Measurements from ENCODE around the gene SLC37A2. TPM values are rescaled to one million over a fixed set of nuclear protein-coding genes. Genes with fewer than 3 reads are reported as not detected.
"Not testable (repeated sequence)": the region's sequence is repeated elsewhere in the genome, so short reads cannot be mapped to it uniquely, and the experiment has no call there.

SLC37A2 gene
- total and polyA plus RNA-seq, 2 donors, result 3.0 to 4.3 TPM

DNA sequence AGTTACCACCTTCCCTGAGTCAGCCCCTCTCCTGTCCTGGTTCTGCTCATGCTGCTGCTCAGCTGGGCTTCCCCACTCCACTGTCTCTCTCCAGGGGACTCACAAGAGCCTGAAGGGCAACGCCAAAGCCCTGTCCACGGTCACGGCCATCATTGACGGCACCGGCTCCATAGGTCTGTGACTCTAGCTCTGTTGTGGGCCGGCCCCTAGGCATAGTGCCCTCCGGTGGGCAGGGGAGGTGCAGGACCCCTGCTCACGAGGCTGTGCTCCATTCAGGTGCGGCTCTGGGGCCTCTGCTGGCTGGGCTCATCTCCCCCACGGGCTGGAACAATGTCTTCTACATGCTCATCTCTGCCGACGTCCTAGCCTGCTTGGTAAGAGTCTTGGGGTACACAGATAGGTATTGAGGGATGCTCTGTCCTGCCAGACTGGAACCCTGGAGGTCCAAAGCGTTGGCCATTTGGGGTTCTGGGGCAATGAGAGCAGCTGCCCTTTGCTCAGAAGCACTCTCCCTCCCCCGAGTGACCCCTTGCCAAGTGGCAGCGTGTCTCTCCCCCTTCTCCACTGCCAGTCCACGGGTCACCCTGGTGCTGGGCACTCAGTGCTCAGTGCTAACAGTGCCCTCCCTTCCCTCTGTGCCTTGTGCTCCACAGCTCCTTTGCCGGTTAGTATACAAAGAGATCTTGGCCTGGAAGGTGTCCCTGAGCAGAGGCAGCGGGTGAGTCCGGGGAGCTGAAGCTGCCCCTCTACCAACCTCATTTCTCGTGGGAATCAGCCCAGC lies 22.4 kb downstream of the SLC37A2 start:
- H3K27me3 ChIP-seq (ENCODE audit: control insufficient read depth in 2 of 2, insufficient read depth in 1 of 2, low read length in 1 of 2), result no peaks in the 10 kb centered on the region
- H3K4me3 ChIP-seq (ENCODE audit: low read length in 2 of 2), result no peak overlapping the region
- no peak for DNase-seq (ENCODE audit: low read depth in 6 of 9, low spot score in 9 of 9)
- H3K27ac ChIP-seq (ENCODE audit: low read depth in 1 of 2, low read length in 1 of 2), result no peak overlapping the region
- no peaks in the 10 kb centered on the region for H3K4me1 ChIP-seq (ENCODE audit: control insufficient read depth in 2 of 2, insufficient read depth in 2 of 2, low read length in 2 of 2)
- WGBS, result 92% methylated on average over 20 of the region's 20 CpGs
- no peaks in the 10 kb centered on the region for H3K36me3 ChIP-seq (ENCODE audit: control insufficient read depth in 2 of 2, insufficient read depth in 2 of 2, low read length in 1 of 2)
- no peaks in the 10 kb centered on the region for H3K9me3 ChIP-seq (ENCODE audit: control insufficient read depth in 2 of 2, insufficient read depth in 1 of 2, low read length in 1 of 2)

DNA sequence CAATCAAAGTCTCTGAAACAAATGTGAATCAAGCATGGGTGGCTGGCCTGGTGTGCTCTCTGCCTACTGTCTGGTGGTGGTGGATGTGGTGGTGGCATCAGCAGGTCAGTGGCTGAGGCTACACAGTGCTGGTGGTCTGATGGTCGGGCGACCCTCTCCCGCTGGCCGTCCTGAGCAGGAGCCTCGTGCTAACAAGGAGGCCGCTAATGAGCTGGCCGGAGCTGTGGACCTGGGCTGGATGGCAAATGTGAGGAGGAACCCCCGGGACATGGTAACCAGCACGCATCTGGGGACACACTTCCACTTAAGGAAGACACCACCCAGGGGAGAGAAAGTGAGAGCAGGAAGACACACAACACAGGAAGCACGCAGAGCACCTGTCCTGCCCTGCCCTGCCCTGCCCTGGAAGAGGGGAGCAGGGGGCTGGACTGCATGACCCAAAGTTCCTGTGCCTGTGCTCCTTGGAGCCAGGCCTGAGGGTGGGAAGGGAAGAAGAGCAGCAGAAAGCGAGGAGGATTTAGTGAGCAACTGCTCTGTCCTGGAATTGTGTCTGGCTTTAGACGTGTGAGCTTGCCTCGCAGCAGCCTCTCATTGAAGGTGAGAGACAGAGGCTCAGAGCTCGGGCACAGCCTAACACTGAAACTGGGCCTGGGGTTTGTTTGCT lies 23.7 kb downstream of the SLC37A2 start:
- no peak for DNase-seq (ENCODE audit: low read depth in 6 of 9, low spot score in 9 of 9)
- no peaks in the 10 kb centered on the region for H3K4me1 ChIP-seq (ENCODE audit: control insufficient read depth in 2 of 2, insufficient read depth in 2 of 2, low read length in 2 of 2)
- no peak overlapping the region for H3K27ac ChIP-seq (ENCODE audit: low read depth in 1 of 2, low read length in 1 of 2)
- H3K27me3 ChIP-seq (ENCODE audit: control insufficient read depth in 2 of 2, insufficient read depth in 1 of 2, low read length in 1 of 2), result no peaks in the 10 kb centered on the region
- WGBS, result 94% methylated on average over 14 of the region's 14 CpGs
- H3K36me3 ChIP-seq (ENCODE audit: control insufficient read depth in 2 of 2, insufficient read depth in 2 of 2, low read length in 1 of 2), result no peaks in the 10 kb centered on the region
- no peaks in the 10 kb centered on the region for H3K9me3 ChIP-seq (ENCODE audit: control insufficient read depth in 2 of 2, insufficient read depth in 1 of 2, low read length in 1 of 2)
- no peak overlapping the region for H3K4me3 ChIP-seq (ENCODE audit: low read length in 2 of 2)

DNA sequence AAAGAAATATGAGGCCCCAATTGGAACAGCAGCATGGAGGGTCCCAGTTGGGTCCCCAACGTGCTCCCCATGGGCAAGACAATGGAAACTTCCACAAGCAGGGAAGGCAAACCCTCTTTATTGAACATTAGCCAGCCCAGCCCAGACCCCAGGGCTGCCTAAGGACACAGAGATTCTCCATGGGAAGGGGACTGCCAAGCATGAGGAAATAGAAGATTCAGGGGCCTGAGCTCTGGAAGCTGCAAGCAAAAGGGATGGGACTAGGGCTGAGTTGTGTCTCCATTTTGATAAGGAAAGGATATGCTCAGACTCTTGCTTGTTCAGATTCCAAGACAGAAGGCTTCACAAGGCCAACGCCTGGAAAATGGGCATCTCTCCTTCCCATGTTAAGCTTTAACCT lies 25.0 kb downstream of the SLC37A2 start:
- H3K36me3 ChIP-seq (ENCODE audit: control insufficient read depth in 2 of 2, insufficient read depth in 2 of 2, low read length in 1 of 2), result no peaks in the 10 kb centered on the region
- H3K4me3 ChIP-seq (ENCODE audit: low read length in 2 of 2), result no peak overlapping the region
- DNase-seq (ENCODE audit: low read depth in 6 of 9, low spot score in 9 of 9), result no peak
- H3K4me1 ChIP-seq (ENCODE audit: control insufficient read depth in 2 of 2, insufficient read depth in 2 of 2, low read length in 2 of 2), result no peaks in the 10 kb centered on the region
- H3K9me3 ChIP-seq (ENCODE audit: control insufficient read depth in 2 of 2, insufficient read depth in 1 of 2, low read length in 1 of 2), result no peaks in the 10 kb centered on the region
- no peak overlapping the region for H3K27ac ChIP-seq (ENCODE audit: low read depth in 1 of 2, low read length in 1 of 2)
- WGBS, result 90% methylated on average over 2 of the region's 2 CpGs
- H3K27me3 ChIP-seq (ENCODE audit: control insufficient read depth in 2 of 2, insufficient read depth in 1 of 2, low read length in 1 of 2), result no peaks in the 10 kb centered on the region

DNA sequence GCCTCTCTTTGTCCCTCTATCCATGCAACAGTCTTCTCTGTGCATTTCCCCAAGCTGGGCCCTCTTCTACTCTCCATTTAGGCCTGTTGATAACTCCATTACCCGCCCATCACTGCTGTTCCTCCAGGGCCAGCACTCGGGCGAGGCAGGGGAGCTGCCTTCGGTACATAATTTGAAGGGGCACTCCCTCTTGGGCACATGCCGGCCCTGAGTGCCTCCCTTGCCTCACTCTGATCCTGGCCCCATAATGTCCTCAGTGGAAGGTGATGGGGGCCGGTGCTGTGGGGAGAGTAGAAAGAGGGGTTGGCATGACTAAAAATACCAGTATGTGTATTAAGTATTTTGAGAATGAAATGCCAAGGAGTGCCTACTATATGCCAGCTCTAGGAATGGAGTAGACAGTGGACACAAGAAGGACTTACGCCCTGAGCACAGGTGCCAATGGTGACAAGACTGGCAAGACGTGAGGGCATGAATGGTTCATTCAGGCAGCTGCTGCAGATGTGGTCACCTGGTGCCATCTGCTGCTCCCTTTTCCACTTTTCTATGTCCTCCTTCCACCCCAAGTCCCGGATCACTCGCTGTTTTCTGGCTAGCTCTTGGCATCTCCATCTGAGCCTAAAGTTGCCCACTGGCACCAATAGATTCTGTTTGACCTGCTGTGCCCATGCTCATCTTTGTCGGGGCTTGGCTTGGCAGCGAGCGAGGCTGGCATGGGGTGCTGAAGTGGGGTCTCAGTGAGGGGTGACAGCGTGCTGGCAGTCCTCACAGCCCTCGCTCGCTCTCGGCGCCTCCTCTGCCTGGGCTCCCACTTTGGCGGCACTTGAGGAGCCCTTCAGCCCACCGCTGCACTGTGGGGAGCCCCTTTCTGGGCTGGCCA lies 25.7 kb downstream of the SLC37A2 start:
- H3K4me3 ChIP-seq (ENCODE audit: low read length in 2 of 2), result no peak overlapping the region
- 89% methylated on average over 20 of the region's 20 CpGs for WGBS
- no peaks in the 10 kb centered on the region for H3K4me1 ChIP-seq (ENCODE audit: control insufficient read depth in 2 of 2, insufficient read depth in 2 of 2, low read length in 2 of 2)
- H3K9me3 ChIP-seq (ENCODE audit: control insufficient read depth in 2 of 2, insufficient read depth in 1 of 2, low read length in 1 of 2), result no peaks in the 10 kb centered on the region
- no peak for DNase-seq (ENCODE audit: low read depth in 6 of 9, low spot score in 9 of 9)
- no peaks in the 10 kb centered on the region for H3K36me3 ChIP-seq (ENCODE audit: control insufficient read depth in 2 of 2, insufficient read depth in 2 of 2, low read length in 1 of 2)
- no peak overlapping the region for H3K27ac ChIP-seq (ENCODE audit: low read depth in 1 of 2, low read length in 1 of 2)
- no peaks in the 10 kb centered on the region for H3K27me3 ChIP-seq (ENCODE audit: control insufficient read depth in 2 of 2, insufficient read depth in 1 of 2, low read length in 1 of 2)

DNA sequence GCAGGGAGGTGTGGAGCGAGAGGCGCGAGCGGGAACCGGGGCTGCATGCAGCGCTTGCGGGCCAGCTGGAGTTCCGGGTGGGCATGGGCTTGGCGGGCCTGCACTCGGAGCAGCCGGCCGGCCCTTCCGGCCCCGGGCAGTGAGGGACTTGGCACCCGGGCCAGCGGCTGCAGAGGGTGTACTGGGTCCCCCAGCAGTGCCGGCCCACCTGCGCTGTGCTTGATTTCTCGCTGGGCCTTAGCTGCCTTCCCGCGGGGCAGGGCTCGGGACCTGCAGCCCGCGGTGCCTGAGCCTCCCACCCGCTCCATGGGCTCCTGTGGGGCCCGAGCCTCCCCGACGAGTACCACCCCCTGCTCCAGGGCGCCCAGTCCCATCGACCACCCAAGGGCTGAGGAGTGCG lies 26.4 kb downstream of the SLC37A2 start:
- not testable (repeated sequence) for H3K4me1 ChIP-seq (ENCODE audit: control insufficient read depth in 2 of 2, insufficient read depth in 2 of 2, low read length in 2 of 2); H3K4me3 ChIP-seq (ENCODE audit: low read length in 2 of 2); H3K27ac ChIP-seq (ENCODE audit: low read depth in 1 of 2, low read length in 1 of 2); H3K27me3 ChIP-seq (ENCODE audit: control insufficient read depth in 2 of 2, insufficient read depth in 1 of 2, low read length in 1 of 2); H3K36me3 ChIP-seq (ENCODE audit: control insufficient read depth in 2 of 2, insufficient read depth in 2 of 2, low read length in 1 of 2); H3K9me3 ChIP-seq (ENCODE audit: control insufficient read depth in 2 of 2, insufficient read depth in 1 of 2, low read length in 1 of 2); DNase-seq (ENCODE audit: low read depth in 6 of 9, low spot score in 9 of 9)
- WGBS, result 94% methylated on average over 31 of the region's 31 CpGs

DNA sequence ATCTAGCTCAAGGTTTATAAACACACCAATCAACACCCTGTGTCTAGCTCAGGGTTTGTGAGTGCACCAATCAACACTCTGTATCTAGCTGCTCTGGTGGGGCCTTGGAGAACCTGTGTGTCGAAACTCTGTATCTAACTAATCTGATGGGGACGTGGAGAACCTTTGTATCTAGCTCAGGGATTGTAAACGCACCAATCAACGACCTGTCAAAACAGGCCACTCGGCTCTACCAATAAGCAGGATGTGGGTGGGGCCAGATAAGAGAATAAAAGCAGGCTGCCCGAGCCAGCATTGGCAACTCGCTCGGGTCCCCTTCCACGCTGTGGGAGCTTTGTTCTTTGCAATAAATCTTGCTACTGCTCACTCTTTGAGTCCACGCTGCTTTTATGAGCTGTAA lies 27.0 kb downstream of the SLC37A2 start:
- not testable (repeated sequence) for H3K4me3 ChIP-seq (ENCODE audit: low read length in 2 of 2); H3K36me3 ChIP-seq (ENCODE audit: control insufficient read depth in 2 of 2, insufficient read depth in 2 of 2, low read length in 1 of 2); H3K27me3 ChIP-seq (ENCODE audit: control insufficient read depth in 2 of 2, insufficient read depth in 1 of 2, low read length in 1 of 2); H3K4me1 ChIP-seq (ENCODE audit: control insufficient read depth in 2 of 2, insufficient read depth in 2 of 2, low read length in 2 of 2); H3K9me3 ChIP-seq (ENCODE audit: control insufficient read depth in 2 of 2, insufficient read depth in 1 of 2, low read length in 1 of 2); DNase-seq (ENCODE audit: low read depth in 6 of 9, low spot score in 9 of 9); H3K27ac ChIP-seq (ENCODE audit: low read depth in 1 of 2, low read length in 1 of 2)
- WGBS, result 95% methylated on average over 10 of the region's 10 CpGs

DNA sequence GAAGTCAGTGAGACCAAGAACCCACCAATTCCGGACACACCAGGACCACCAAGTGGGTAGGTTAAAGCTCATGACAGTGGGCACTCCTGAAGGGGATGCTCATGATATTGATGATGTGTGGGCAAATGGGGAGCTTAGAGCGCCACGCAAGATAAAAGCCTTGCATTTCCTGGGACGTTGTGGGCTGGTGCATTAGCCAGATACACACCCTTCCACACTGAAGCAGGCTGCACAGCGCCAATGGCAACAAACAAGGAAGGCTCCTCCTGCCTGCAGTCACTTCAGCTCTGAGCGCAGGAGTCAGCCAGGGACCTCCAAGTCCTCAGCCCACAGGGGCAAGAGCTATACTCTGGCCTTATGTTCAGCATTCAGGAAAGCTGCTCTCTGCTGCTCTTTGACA lies 27.7 kb downstream of the SLC37A2 start:
- H3K36me3 ChIP-seq (ENCODE audit: control insufficient read depth in 2 of 2, insufficient read depth in 2 of 2, low read length in 1 of 2), result no peaks in the 10 kb centered on the region
- H3K27me3 ChIP-seq (ENCODE audit: control insufficient read depth in 2 of 2, insufficient read depth in 1 of 2, low read length in 1 of 2), result no peaks in the 10 kb centered on the region
- H3K4me3 ChIP-seq (ENCODE audit: low read length in 2 of 2), result no peak overlapping the region
- H3K4me1 ChIP-seq (ENCODE audit: control insufficient read depth in 2 of 2, insufficient read depth in 2 of 2, low read length in 2 of 2), result no peaks in the 10 kb centered on the region
- H3K9me3 ChIP-seq (ENCODE audit: control insufficient read depth in 2 of 2, insufficient read depth in 1 of 2, low read length in 1 of 2), result no peaks in the 10 kb centered on the region
- WGBS, result 86% methylated on average over 6 of the region's 6 CpGs
- DNase-seq (ENCODE audit: low read depth in 6 of 9, low spot score in 9 of 9), result no peak
- H3K27ac ChIP-seq (ENCODE audit: low read depth in 1 of 2, low read length in 1 of 2), result no peak overlapping the region

DNA sequence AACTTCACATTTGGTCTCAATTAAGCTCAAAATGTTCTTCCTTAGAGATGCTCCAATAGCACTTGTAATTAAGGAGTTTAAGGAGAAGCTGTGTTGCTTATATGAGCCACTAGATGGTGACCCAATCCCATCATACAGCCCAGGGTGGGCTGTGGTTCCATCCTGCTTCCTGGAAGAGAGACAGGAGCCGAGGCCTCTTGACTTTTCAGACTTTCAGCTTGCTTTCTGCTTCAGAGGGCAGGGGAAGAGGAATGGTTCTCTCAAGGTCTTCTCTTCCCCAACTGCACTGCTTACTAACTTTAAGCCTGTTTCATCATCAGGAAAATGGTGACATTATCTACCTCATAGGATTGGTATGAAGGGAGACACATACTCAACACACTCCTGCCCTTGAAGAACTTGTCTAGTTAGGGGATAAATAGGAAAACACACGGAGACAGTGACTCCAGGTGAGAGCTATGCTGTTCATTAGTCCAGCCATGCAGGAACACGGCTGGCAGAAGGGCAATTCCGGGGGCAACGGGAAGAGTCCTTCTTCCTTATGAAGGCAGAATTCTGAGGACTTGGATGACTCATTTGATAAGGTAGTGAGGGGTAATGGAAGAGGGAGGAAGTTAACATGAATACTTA lies 28.3 kb downstream of the SLC37A2 start:
- Histone ChIP-seq H3K27ac (ENCODE audit: low read depth in 1 of 2, low read length in 1 of 2) (no peak overlapping the region), H3K36me3 (ENCODE audit: control insufficient read depth in 2 of 2, insufficient read depth in 2 of 2, low read length in 1 of 2) (peaks cover 0 to 3% of the 10 kb centered on the region in 2 donors), H3K9me3 (ENCODE audit: control insufficient read depth in 2 of 2, insufficient read depth in 1 of 2, low read length in 1 of 2) (no peaks in the 10 kb centered on the region), H3K4me1 (ENCODE audit: control insufficient read depth in 2 of 2, insufficient read depth in 2 of 2, low read length in 2 of 2) (no peaks in the 10 kb centered on the region), H3K4me3 (ENCODE audit: low read length in 2 of 2) (no peak overlapping the region), H3K27me3 (ENCODE audit: control insufficient read depth in 2 of 2, insufficient read depth in 1 of 2, low read length in 1 of 2) (no peaks in the 10 kb centered on the region)
- peak in 5 of 9 donors; percentile 10 to 52 (median 15) for DNase-seq (ENCODE audit: low read depth in 6 of 9, low spot score in 9 of 9)
- 74% methylated on average over 5 of the region's 5 CpGs for WGBS
